HuH-7 (cell line): ENCODE measurements around the gene CPNE5.
"Not testable (repeated sequence)": the region's sequence is repeated elsewhere in the genome, so short reads cannot be mapped to it uniquely, and the experiment has no call there.

Source experiments
- DNase-seq: peaks from one replicate; pipeline ENCODE4 v3.0.0; 2011; ENCODE audit warnings: low spot score

The CPNE5 gene

DNA sequence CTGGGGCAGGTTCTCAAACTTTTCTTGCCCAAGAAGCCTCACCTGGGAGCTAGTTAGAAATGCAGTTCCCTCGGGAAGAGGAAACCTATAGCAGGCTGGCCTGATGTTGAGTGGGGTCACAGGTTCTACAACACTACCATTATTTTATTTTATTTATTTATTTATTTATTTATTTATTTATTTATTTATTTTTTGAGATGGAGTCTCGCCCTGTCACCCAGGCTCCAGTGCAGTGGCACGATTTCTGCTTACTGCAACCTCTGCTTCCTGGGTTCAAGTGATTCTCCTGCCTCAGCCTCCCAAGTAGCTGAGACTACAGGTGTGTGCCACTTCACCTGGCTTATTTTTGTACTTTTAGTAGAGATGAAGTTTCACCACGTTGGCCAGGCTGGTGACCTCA is 115.3 kb downstream of the CPNE5 start:
- DNase-seq = not testable (repeated sequence)

DNA sequence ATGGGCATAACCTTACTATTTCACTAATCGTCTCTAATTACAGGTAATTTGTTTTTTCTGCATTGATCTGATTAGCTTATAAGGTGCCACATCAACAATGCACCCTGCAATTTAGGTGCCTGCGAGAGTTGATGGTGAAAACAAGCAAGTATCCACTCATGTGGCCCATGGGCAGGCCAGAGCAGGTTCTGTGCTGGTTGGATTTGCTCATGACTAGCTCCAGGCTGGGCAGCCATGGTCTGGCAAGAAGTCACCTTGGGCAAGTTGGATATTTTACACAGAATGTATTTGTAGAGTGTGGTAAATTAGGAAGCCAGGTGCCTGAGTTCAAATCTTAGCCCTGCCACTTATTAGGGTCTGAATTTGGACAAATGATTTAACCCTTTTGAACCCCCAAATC is 116.4 kb downstream of the CPNE5 start:
- DNase-seq = no peak

DNA sequence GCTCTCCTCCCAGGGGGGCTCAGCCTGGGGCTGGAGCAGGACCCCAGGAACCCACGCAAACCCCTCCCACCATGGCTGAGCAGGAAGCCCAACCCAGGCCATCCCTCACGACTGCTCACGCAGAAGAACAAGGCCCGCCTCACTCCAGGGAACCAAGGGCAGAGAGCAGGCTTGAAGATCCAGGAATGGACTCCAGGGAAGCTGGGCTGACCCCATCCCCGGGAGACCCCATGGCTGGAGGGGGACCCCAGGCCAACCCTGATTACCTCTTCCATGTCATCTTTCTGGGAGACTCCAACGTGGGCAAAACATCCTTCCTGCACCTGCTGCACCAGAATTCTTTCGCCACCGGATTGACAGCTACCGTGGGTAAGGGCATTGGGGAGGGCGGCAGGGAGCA is 116.9 kb downstream of the CPNE5 start:
- no peak for DNase-seq

DNA sequence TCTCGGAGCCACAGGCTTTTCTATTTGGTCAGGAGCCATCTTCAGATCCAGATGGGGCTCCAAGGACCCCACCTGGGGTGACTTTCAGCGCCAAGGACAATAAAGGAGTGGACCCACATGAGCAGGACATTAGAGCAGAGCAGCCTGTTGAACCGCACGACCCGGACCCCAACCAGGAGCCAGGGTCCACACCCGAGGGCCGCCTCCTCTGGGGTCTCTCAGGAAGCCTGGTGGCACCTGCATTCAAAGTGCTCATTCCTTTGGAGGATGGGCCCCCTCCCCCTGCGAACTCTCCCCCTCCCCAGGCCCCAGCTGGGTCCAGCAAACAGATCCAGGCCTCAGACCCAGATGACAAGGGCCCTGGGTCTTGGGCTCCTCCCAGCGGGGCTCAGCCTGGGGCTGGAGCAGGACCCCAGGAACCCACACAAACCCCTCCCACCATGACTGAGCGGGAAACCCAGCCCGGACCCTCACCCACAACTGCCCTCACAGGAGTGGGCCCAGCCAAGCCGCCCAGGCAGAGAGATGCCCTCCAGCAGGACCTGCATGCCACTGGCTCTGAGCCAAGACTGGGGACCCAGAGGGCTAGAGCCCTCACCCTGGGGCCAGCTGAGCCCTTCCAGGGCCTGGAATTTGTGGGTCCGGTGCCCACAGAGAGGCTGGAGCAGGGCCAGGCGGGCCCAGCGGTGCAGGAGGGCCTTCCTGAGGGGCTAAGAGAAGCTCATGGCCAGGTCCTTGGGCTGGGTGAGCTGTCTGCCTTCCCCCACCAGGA is 117.7 kb downstream of the CPNE5 start:
- no peak for DNase-seq

DNA sequence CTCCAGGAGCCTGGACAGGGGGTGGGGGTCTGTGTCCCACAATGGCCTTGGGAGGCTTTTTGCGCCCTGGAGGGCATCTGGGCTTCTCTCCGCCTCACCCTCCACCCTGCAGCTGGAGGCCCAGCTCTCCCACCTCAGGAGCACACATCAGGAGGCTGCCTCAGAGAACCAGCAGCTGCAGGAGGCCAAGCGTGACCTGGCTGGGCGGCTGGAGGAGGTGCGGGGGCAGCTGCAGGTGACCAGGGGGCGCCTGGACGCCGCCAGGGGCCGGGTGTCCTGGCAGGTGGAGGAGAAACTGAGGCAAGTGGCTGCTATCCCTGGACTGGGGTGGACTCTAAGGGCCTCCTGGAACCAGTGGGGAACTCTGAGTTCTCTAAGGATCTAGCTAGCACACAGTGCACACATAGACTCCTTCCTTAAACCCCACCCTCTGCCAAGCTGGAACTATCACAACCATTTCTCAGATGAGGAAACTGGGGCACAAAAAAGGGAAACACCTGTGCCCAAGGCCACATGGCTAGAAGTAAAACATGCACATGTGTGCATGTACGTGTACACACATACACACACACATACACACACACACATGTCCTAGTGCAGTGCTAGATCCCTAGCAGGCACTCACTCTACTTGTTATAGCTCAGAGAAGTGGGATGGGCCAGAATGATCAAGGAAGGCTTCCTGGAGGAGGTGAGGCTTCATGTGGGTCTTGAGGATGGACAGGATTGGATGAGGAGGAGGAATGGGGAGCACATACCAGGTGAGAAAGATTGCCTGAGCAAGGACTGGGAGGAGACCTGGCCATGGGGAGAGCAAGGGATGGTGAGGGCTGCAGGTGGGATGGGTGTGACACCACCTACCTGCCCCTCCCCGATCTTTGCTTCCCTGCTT is 118.7 kb downstream of the CPNE5 start:
- DNase-seq = no peak

DNA sequence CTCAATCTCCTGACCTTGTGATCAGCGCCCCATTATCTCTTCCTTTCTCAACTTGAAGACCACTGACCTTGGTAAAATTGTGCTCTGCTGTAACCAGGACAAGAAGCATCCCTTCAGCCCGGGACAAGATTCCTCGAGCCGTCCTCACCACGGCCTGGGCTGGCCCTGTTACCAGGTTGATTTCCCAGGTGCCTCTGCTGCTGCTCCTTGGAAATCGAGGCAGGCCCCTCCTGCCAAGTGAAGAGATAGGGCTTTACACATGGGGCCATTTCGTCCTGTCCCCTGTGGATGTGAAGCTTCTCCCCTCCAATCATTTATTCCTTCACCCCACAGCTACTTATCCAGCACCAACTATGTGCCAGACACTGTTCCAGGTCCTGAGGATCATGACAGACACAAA is 120.1 kb downstream of the CPNE5 start:
- no peak for DNase-seq

DNA sequence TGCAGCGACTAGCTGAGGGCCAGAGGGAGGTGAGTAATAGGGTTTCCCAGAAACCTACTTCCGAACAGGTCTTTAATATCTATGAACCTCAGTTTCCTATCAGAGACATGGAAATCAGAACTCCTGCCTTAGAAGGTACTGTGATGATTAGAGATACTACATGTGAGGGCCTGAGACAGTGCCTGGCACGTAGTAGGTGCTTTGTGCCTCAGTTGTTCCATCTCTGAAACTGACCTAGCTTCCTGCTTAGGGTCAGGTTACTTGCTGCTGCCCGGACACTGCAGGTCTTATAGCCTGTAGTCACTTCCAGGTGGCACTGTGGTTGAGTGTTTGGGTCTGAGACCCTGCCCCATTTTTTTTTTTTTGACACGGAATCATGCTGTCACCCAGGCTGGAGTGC is 120.7 kb downstream of the CPNE5 start:
- DNase-seq = no peak

DNA sequence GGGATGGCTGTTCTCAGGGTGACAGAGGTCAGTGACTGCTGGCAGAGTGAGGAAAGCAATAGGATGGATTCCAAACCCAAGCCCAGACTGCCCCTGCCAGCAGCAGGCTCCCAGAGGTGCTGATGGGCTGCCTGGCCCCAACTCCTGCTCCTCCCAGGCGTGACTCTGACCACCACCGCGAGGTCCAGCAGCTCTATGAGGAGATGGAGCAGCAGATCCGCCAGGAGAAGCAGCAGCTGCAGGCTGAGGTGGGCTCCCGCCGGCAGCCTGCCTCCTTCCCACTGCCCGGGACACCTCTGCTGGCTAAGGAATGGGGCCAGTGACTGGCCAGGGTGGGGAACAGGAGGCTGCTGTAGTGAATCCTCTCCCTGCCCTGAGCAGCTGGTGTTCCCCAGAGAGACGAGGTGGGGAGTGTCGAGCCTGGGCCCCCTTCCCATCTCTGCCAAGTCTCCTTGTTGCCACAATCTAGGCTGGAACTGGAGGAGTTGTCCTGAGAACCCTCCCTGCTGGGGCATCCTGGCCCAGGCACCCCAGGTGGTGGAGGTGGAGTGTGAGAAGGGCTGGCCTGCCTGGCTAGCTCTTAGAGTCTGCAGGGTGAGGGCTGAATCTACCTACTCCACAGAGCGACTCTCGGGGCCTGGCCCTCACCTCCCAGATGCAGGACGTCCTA is 121.2 kb downstream of the CPNE5 start:
- DNase-seq = no peak

DNA sequence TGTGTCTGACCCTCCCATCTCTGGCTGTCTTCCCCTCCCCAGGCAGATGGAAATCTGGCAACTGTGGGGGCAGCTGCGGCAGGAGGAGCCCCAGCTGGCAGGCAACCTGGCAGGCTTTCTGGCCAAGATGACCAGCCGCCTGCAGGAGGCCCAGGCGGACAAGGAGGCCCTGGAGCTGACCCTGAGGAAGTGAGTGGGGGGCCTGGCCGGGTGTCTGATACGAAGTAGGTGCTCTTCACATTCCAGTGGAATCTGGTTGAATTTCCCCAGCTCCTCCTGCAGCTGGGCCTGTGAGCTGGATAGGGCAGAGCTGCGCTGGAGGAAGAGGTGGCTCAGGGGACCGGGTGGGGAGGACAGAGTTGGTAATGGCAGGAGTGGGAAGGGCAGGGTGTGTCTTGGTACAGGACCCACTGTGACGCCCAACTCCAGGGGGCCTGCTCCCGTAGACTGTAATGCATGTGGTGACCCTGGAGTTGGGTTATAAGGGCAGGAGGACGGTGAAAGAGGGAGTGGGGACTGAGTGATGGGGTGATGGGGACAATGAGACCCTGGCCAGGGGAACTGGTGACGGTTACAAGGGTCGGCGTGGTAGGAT is 121.9 kb downstream of the CPNE5 start:
- DNase-seq = no peak

DNA sequence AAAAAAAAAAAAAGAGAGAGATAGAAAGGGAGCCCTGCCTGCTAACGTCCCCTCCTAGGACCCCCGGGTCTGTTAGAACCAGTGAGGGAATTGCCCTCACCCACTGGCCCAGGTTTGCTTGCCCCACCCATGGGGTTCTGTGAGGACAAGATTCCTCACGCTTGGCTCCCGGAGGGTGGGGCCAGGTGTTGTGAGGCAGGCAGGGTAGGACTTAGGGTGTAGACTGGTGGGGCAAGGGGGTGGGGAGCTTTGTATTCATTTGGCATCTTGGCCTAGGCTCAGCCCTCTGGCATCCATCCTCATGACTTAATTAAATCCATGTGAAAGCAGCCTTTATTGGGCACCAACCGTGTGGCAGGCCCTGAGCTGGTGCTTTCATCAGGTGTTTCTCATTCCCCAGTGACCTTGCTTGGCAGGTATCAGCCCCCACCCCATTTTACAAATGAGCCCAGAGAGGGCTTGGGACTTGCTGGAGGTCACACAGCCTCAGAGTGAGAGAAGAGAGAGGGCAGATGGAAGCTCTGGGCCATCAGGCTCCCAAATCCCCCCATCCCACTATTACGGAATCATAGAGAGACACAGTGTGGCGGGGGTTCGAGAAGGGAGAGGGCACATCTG is 122.7 kb downstream of the CPNE5 start:
- DNase-seq = no peak

DNA sequence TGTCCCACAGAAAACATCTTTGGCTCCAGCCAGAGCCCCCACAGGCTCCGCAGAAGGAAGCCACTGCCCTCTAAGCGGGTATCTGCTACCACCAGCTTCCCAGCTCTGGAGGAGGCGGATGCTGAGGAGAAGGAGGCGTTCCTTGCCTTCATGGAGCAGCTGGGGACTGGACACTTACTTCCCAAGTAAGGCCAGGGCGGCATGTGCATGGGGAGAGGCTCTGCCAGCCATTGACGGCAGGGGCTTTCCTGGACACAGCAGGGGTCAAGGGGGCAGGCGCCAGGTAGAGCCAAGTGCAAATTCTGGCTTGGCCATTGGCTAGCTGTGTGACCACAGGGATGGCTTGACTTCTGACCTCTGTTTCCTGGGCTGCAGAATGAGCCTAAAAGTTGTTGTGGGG is 123.8 kb downstream of the CPNE5 start:
- DNase-seq = no peak

DNA sequence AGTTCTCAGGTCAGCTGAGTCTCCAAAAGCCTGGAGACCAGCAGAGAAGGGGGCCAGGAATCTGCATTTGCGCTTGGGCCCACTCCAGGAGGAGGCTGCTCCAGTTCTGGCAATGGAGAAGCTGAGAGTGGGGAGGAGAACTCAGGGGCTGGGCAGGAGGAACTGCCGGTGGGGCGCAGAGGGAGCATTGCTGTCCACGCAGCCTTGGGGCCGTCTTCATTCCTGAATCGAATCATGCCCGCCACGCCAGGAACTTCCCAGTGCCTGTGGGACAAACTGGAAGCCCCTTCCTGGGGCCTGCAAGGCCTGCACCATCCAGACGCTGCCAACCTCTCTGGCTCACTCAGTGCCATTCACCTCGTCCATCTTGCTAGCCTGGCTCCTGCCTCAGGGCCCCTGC is 124.7 kb downstream of the CPNE5 start:
- DNase-seq = no peak

DNA sequence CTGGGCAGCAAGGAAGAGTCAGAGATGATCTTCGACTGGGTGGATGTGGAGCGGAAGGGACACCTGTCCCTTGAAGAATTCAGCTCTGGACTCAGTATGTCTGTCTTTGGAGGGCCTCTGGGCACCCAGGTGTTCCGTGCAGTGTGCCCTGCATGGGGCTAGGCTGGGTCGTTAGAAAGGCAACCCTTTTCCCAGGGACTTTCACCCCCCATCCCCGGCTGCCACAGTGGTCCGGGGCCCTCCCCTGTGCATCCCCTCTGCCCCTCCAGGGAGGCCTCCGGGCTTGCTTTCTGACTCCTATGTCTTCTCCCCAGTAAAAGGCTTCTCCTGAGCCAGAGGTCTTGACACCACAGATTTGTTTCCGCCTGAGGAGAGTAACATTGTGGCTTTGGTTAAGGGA is 125.4 kb downstream of the CPNE5 start:
- DNase-seq = no peak

DNA sequence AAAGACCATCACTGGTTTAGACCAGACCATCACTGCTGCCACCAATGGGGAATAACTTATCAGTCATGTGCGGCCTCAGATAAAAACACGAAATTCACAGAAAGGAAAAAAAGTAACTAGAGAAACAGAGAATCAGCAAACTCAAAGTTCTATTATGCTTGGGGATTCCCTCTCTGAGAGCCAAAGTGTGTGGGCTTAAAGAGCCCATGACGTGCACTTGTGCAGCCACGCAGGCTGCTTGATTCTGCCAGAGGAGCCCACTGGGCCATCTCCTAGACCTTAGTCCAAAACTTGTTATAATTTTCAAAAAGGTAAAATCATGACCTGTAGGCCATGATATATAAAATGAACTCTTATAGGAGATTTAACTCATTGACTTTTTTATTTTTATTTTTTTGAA is 126.4 kb downstream of the CPNE5 start:
- no peak for DNase-seq

DNA sequence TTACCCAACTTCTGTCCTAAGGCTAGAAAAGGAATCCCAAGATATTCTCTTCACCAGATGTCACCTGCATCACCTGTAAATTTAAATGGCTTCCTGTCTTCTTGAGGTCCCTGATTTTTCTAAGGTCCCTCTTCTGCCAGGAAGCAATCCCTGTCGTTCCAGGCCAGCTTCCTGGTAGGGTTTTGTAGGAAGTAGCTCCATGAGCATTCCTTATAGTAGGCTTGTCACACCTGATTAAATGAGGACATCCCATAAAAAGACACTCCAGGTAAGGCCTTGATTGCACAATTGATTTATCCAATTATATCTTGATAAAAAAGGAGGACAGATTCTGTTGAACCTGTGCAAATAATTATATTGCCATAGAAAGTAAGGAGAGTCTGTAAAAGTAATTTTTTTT is 132.9 kb downstream of the CPNE5 start:
- no peak for DNase-seq

DNA sequence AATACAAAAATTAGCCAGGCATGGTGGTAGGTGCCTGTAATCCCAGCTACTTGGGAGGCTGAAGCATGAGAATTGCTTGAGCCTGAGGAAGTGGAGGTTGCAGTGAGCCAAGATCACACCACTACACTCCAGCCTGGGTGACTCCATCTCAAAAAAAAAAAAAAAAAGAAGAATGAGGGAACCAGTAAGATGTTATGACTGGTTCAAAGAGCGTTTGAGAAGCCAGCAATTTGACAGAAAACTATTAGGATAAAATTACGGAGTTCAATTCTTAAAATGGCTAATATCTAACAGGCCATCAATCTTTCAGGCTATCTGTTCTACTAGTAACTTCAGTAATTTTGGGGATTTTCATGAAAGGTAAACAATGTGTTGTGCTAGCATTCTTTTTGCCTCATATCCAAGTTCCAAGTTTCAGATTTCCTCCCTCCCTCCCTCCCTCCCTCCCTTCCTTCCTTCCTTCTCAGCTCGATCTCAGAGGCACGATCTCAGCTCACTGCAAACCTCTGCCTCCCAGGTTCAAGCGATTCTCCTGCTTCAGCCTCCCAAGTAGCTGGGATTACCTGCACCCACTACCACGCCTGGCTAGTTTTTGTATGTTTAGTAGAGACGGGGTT is 134.2 kb downstream of the CPNE5 start:
- DNase-seq = not testable (repeated sequence)

DNA sequence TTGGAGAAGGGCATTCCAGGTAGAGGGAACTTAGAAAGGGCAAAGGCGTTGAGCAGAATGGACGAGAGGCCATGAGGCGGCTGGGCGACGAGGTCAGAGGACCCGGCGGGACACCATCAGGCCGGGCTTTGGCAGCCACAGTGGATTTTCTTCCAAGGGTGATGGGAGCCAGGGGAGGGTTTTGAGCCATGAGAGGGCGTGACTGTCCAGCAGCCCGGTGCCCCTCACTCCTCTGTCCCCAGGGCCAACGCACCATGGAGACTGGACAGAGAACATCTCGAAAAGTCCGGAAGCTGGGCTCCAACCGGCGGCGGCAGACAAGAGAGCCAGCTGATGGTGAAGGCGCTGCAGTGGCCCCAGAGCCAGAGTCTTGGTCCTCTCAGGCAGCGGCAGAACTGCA is 135.3 kb downstream of the CPNE5 start:
- DNase-seq = no peak

DNA sequence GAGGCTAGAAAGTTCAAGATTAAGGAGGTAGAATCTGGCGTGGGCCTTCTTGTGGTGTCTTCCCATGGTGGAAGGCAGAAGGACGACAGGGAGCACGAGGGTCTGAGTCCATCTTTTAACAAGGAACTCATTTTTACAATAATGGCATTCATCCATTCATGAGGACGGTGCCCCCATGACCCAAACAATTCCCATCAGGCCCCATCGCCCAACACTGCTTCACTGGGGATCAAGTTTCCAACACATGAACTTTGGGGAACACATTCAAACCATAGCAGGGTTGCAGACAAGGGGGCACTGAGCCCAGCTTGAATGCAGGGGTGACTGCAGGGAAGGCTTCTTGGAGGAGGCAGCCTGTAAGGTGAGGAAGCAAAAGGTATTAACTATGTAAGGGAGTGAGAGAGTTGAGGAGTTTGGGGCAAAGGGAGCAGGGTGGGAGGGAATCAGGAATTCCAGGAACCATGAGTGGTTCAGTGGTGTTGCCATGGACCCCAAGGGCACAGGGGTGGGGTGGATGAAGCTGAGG is 136.1 kb downstream of the CPNE5 start:
- no peak for DNase-seq

DNA sequence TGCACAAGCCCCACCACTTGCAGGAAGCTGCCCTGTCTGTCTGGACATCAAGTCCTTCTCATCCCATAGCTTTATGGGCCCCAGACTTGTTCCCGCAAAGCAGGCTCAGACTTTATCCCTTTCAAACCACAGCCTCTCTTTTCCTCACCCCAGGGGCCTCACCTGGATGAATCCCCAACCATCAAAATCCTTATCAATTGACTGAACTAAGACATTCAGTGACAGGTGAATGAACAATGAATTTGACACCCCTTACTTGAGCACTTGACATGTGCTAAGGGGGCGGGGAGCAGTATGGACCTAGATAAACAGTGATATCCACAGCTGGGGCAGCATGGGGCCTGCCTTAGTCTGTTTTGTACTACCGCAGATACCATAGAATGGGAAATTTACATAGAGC is 136.6 kb downstream of the CPNE5 start:
- DNase-seq = no peak

DNA sequence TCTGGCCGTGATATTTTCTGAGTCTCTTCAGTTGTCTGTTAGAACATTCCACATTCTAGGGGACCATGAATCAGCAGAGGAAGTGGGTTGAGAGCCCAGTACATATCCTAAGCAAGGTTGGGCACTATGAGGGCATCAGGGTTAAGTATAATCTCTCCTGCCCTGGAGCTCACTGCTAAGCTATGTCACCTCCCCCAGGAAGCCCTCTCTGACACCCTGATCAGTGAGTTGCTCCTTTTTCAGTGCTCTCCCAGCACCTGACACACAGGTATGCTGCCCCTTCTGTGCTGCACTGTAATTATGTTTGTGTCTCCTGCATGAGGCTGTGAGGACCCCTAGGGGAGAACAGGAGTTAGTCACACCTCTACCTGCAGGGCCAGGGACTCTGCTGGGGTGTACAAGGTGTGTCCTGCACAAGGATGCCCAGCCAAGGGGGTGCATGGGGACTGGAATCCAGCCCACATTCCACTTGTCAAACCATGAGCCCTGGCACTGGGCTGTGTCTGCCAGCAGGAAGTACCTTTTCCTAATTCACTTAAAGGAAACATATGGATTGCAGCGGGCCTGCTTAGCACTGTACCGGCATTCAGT is 137.7 kb downstream of the CPNE5 start:
- DNase-seq = no peak

DNA sequence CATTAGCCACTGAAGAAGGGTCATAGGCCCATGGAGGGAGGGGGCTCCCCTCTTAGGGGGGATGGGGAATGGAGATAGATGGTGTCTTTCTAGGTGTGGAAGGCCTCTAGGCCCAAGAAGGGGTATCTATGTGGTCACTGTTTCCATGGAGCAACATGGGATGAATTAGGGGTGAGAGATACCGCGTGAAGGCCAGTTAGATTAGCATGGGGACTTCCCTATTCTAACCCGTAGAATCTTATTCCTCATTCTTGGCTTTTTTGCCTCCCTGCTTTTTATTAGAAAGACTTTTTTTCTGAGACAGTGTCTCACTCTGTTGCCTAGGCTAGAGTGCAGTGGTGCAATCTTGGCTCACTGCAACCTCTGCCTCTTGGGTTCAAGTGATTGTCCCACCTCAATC is 138.4 kb downstream of the CPNE5 start:
- DNase-seq = no peak
